Sigmoid colon (tissue), 3 donors: Measurements from ENCODE around the gene STK11.
A peak's percentile ranks its signal among the peaks of the same experiment; 100 is the strongest.

Experiments used
- POLR2A ChIP-seq, 2 donors: fragments of 450-650 bp; IDR thresholded peaks; one replicate each; pipeline ENCODE4 v1.6.1; 2016; ENCODE audit warnings: antibody characterized with exemption in 2 of 2, mild to moderate bottlenecking in 2 of 2, moderate library complexity in 2 of 2
- TF ChIP-seq, protein P1 (sequence below), 4 experiments: fragments of 450-650 bp in 3 of 4; fragments of 200-600 bp in 1 of 4; IDR thresholded peaks; one replicate each; pipeline ENCODE4 v1.5.1; 2016 to 2019; ENCODE audit warnings: antibody characterized with exemption in 4 of 4, mild to moderate bottlenecking in 3 of 4, moderate library complexity in 2 of 4

DNA sequence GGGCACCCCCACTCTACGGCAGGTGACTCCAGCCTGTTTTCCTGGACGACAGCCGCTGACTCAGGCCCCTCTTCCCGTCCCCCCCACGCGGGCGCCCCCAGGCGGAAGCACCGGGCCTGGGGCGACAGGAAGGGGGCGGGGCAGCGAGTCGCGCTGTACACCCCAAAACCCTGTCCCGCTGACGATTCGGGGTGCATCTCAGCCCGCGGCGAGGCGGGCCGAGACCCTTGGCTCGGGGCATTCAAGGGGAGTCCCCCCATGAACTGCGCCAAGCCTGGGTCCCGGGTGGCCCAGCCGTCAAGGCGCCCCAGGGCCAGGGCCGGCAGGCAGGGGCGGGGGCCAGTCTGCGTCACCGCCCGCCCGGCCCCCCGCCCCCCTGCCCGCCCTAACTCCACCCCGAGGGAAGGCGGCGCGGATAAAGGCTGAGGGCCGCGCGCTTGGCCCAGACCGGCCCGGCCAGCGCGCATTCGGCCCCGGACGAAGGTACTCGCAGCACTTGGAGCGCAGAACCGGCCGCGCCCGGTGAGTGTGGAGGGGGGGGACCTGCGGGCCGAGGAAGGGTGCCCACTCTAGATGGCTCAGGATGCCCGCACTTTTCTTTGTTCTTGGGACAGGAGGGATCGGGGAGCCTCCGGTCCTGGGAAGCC, 42.7 kb downstream of the STK11 start, which contains the start of gene MIDN:
- TF ChIP-seq, protein P1, sequence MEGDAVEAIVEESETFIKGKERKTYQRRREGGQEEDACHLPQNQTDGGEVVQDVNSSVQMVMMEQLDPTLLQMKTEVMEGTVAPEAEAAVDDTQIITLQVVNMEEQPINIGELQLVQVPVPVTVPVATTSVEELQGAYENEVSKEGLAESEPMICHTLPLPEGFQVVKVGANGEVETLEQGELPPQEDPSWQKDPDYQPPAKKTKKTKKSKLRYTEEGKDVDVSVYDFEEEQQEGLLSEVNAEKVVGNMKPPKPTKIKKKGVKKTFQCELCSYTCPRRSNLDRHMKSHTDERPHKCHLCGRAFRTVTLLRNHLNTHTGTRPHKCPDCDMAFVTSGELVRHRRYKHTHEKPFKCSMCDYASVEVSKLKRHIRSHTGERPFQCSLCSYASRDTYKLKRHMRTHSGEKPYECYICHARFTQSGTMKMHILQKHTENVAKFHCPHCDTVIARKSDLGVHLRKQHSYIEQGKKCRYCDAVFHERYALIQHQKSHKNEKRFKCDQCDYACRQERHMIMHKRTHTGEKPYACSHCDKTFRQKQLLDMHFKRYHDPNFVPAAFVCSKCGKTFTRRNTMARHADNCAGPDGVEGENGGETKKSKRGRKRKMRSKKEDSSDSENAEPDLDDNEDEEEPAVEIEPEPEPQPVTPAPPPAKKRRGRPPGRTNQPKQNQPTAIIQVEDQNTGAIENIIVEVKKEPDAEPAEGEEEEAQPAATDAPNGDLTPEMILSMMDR (IDR thresholded peaks at IDR 0.05): no peak
- peak; percentile 88 to 92 for TF ChIP-seq POLR2A (IDR thresholded peaks at IDR 0.05)
